Esophagus squamous epithelium (tissue), 5 donors: Measurements from ENCODE around the gene ZFAND5. TPM values are rescaled to one million over a fixed set of nuclear protein-coding genes. Genes with fewer than 3 reads are reported as not detected.

ENCODE experiments used
- DNase-seq: peaks from one replicate; lab custom pipeline; 2025; lab: John Stamatoyannopoulos, UW
- H3K27ac ChIP-seq, 4 donors: fragments of 200-600 bp; sonication (generic); one replicate each; pipeline ENCODE4 v1.5.1; 2016 to 2019; ENCODE audit warnings: mild to moderate bottlenecking in 1 of 4
- H3K27me3 ChIP-seq, 4 donors: fragments of 200-600 bp; sonication (generic); 1 replicate in 3 of 4; 2 replicates in 1 of 4; pipeline versions ENCODE4 v1.5.1 to v1.6.0; 2017 to 2021; ENCODE audit warnings: antibody characterized with exemption in 1 of 4
- H3K36me3 ChIP-seq, 3 donors: fragments of 200-600 bp; sonication (generic); one replicate each; pipeline ENCODE4 v1.5.1; 2016 to 2019
- H3K4me1 ChIP-seq, 3 donors: fragments of 200-600 bp; sonication (generic); one replicate each; pipeline ENCODE4 v1.5.1; 2017 to 2019
- H3K4me3 ChIP-seq, 4 donors: fragments of 200-600 bp; sonication (generic); 1 replicate in 3 of 4; 2 replicates in 1 of 4; pipeline ENCODE4 v1.5.1; 2016 to 2019; ENCODE audit warnings: mild to moderate bottlenecking in 2 of 4, moderate library complexity in 1 of 4
- H3K9me3 ChIP-seq, 3 donors: fragments of 200-600 bp; sonication (generic); one replicate each; pipeline ENCODE4 v1.5.1; 2016 to 2019
- POLR2A ChIP-seq, 4 donors: fragments of 450-650 bp; IDR thresholded peaks; one replicate each; pipeline ENCODE4 v1.6.1; 2017; ENCODE audit warnings: antibody characterized with exemption in 4 of 4, mild to moderate bottlenecking in 4 of 4, moderate library complexity in 3 of 4
- whole genome bisulfite sequencing, 2 donors: methylation state at CpG; one replicate each; pipeline ENCODE4 v1.1.5; 2018; 5-methylcytosine and 5-hydroxymethylcytosine counted together
- intact Hi-C: fragments of 100-400 bp; cut with DNase I; formaldehyde crosslinking; loops from one replicate; pipeline ENCODE4 v1.15.0; 2022
- total RNA-seq, 4 donors: library from RNA; depleted of rRNA; stranded (reverse); fragments of >200 nt; gene quantifications; one replicate each; pipeline ENCODE4 v1.1.0, GENCODE V29; 2016
- TF ChIP-seq, protein P1 (sequence below), 6 experiments: fragments of 450-650 bp in 4 of 6; fragments of 200-600 bp in 2 of 6; sonication (generic) in 2 of 6; IDR thresholded peaks; one replicate each; pipeline ENCODE4 v1.5.1; 2016 to 2019; ENCODE audit warnings: antibody characterized with exemption in 6 of 6, mild to moderate bottlenecking in 4 of 6, moderate library complexity in 4 of 6
- donor health status: DM: yes; HTN: yes; CAD: no.

ZFAND5 gene
- total RNA-seq, 4 donors from 2014 or later = 89.1 to 203 (median 92.0) TPM

DNA sequence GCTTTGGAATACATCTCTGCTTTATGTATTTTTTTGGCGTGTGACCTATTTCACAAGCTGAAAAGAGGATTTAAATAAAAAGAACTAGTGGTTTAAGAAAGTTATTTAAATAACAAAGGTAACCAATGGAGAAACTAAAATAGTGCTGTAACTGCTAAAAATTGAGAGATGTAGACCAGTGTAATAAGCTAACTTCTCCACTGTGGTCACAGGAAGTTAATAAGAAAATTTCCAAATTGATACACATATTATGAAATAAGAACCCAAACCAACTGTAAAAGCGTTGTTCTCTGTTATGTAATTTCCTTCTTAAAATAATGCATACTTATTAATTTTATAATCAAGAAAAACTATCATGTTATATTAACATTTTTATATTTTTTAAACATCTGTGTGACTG, 29.1 kb upstream of the ZFAND5 start:
- 59 to 61% methylated on average over 2 of the region's 2 CpGs for WGBS, 2 donors

DNA sequence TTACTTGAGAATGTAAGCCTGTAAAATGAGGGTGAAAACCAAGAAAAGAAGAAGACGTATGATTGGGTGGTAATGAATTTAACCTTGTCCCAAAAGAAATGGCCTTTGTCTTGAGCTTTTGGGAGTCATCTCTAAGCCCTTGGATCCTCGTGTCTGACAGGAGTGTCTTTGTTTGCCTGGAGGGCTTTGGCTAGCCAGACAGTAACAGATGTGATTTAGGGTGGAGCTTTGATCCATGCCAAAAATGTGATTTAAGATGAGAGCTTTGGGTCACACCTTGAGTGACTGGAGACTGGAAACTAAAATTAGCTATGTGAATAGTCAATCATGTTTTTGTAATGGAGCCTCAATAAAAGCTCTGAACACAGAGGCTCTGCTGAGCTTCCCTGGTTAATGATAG, 25.9 kb upstream of the ZFAND5 start:
- no peaks in the 10 kb centered on the region for H3K36me3 ChIP-seq
- peaks cover 0 to 3% (median 0%) of the 10 kb centered on the region in 4 donors for H3K27me3 ChIP-seq
- no peak overlapping the region for H3K27ac ChIP-seq
- DNase-seq = no peak
- TF ChIP-seq POLR2A (IDR thresholded peaks at IDR 0.05) = no peak
- TF ChIP-seq, protein P1, sequence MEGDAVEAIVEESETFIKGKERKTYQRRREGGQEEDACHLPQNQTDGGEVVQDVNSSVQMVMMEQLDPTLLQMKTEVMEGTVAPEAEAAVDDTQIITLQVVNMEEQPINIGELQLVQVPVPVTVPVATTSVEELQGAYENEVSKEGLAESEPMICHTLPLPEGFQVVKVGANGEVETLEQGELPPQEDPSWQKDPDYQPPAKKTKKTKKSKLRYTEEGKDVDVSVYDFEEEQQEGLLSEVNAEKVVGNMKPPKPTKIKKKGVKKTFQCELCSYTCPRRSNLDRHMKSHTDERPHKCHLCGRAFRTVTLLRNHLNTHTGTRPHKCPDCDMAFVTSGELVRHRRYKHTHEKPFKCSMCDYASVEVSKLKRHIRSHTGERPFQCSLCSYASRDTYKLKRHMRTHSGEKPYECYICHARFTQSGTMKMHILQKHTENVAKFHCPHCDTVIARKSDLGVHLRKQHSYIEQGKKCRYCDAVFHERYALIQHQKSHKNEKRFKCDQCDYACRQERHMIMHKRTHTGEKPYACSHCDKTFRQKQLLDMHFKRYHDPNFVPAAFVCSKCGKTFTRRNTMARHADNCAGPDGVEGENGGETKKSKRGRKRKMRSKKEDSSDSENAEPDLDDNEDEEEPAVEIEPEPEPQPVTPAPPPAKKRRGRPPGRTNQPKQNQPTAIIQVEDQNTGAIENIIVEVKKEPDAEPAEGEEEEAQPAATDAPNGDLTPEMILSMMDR (IDR thresholded peaks at IDR 0.05) = no peak
- H3K9me3 ChIP-seq = no peaks in the 10 kb centered on the region
- 66 to 73% methylated on average over 2 of the region's 2 CpGs for WGBS, 2 donors
- H3K4me1 ChIP-seq = peaks cover 0 to 7% (median 0%) of the 10 kb centered on the region in 3 donors
- intact Hi-C loops = no loop called here
- H3K4me3 ChIP-seq = no peak overlapping the region

More for the DNA sequence above, 29.1 kb upstream of the ZFAND5 start:
- H3K36me3 ChIP-seq = no peaks in the 10 kb centered on the region
- TF ChIP-seq, protein P1 (IDR thresholded peaks at IDR 0.05) = no peak
- TF ChIP-seq POLR2A (IDR thresholded peaks at IDR 0.05) = no peak
- H3K4me3 ChIP-seq = no peak overlapping the region
- peaks cover 0 to 3% (median 0%) of the 10 kb centered on the region in 4 donors for H3K27me3 ChIP-seq
- peaks cover 0 to 23% (median 5%) of the 10 kb centered on the region in 3 donors for H3K4me1 ChIP-seq
- no peaks in the 10 kb centered on the region for H3K9me3 ChIP-seq
- DNase-seq = no peak
- no peak overlapping the region for H3K27ac ChIP-seq
- intact Hi-C loops = no loop called here

- Histone ChIP-seq H3K27ac (no peak overlapping the region), H3K4me3 (no peak overlapping the region), H3K4me1 (no peaks in the 10 kb centered on the region), H3K36me3 (no peaks in the 10 kb centered on the region), H3K27me3 (peaks cover 0 to 3% (median 0%) of the 10 kb centered on the region in 4 donors), H3K9me3 (no peaks in the 10 kb centered on the region)
- DNase-seq = no peak
- intact Hi-C loops = no loop called here
- WGBS, 2 donors = 84 to 95% methylated on average over 1 of the region's 1 CpG
- no peak for TF ChIP-seq POLR2A (IDR thresholded peaks at IDR 0.05)
These were observed 21.2 kb upstream of the ZFAND5 start for GRCh38 chr9:72386186-72386585.

- no peak for DNase-seq
- intact Hi-C loops = no loop called here
- 53 to 62% methylated on average over 5 of the region's 5 CpGs for WGBS, 2 donors
These were observed 19.9 kb upstream of the ZFAND5 start for GRCh38 chr9:72384710-72385485.

GRCh38 chr9:72383978-72384709, 19.1 kb upstream of the ZFAND5 start:
- Histone ChIP-seq H3K27ac (no peak overlapping the region), H3K4me3 (no peak overlapping the region), H3K36me3 (no peaks in the 10 kb centered on the region), H3K27me3 (no peaks in the 10 kb centered on the region), H3K4me1 (no peaks in the 10 kb centered on the region), H3K9me3 (no peaks in the 10 kb centered on the region)
- 67 to 82% methylated on average over 7 of the region's 7 CpGs for whole genome bisulfite sequencing, 2 donors
- intact Hi-C loops = no loop called here
- TF ChIP-seq, protein P1 (IDR thresholded peaks at IDR 0.05) = no peak
- TF ChIP-seq POLR2A (IDR thresholded peaks at IDR 0.05) = no peak
- DNase-seq = no peak

More at GRCh38 chr9:72384710-72385485, 19.9 kb upstream of the ZFAND5 start:
- Histone ChIP-seq H3K9me3 (no peaks in the 10 kb centered on the region), H3K4me1 (no peaks in the 10 kb centered on the region), H3K4me3 (no peak overlapping the region), H3K36me3 (no peaks in the 10 kb centered on the region), H3K27ac (no peak overlapping the region), H3K27me3 (no peaks in the 10 kb centered on the region)
- TF ChIP-seq, protein P1 (IDR thresholded peaks at IDR 0.05) = no peak
- TF ChIP-seq POLR2A (IDR thresholded peaks at IDR 0.05) = no peak
